Hepatocyte (in vitro differentiated cells): ENCODE results near the gene SYNJ2.

Experiments used
- CTCF ChIP-seq: fragments of 200-600 bp; sonication (generic); IDR thresholded peaks from 2 replicates; pipeline ENCODE4 v1.5.1; 2016; ENCODE audit warnings: antibody characterized with exemption, mild to moderate bottlenecking; ENCODE audit not compliant: poor library complexity
- EZH2 ChIP-seq: fragments of 200-600 bp; sonication (generic); IDR thresholded peaks from 2 replicates; pipeline ENCODE4 v1.6.1; 2016; ENCODE audit warnings: antibody characterized with exemption, mild to moderate bottlenecking, borderline replicate concordance
- EZH2phosphoT487 ChIP-seq: fragments of 200-600 bp; sonication (generic); IDR thresholded peaks from one replicate; pipeline ENCODE4 v1.6.1; 2018; ENCODE audit warnings: antibody characterized with exemption, mild to moderate bottlenecking, low read depth, moderate library complexity; ENCODE audit not compliant: unreplicated experiment, severe bottlenecking

- TF ChIP-seq CTCF (no peak), EZH2phosphoT487 (no peak), EZH2 (no peak)
Measured at GRCh38 chr6:158047563-158048323, 66.1 kb downstream of the SYNJ2 start.
